Subcutaneous abdominal adipose tissue (tissue), 5 donors: ENCODE data around the gene USF2.
"Not testable (repeated sequence)": the region's sequence is repeated elsewhere in the genome, so short reads cannot be mapped to it uniquely, and the experiment has no call there.

ENCODE experiments used
- H3K27ac ChIP-seq: one replicate; pipeline ENCODE4 v1.7.0; 2013; ENCODE audit warnings: low read depth, mild to moderate bottlenecking, inconsistent platforms, low read length, moderate library complexity
- H3K27me3 ChIP-seq, 5 donors: one replicate each; pipeline ENCODE4 v1.7.0; 2013; ENCODE audit warnings: low read length in 5 of 5, inconsistent platforms in 1 of 5; ENCODE audit not compliant: control insufficient read depth in 5 of 5, insufficient read depth in 4 of 5
- H3K36me3 ChIP-seq, 5 donors: one replicate each; pipeline ENCODE4 v1.7.0; 2013; ENCODE audit warnings: low read length in 5 of 5; ENCODE audit not compliant: control insufficient read depth in 5 of 5, insufficient read depth in 5 of 5
- H3K4me1 ChIP-seq, 5 donors: one replicate each; pipeline ENCODE4 v1.7.0; 2013; ENCODE audit warnings: low read length in 5 of 5, mild to moderate bottlenecking in 3 of 5, moderate library complexity in 1 of 5; ENCODE audit not compliant: control insufficient read depth in 5 of 5, insufficient read depth in 5 of 5
- H3K4me3 ChIP-seq, 5 donors: one replicate each; pipeline ENCODE4 v1.7.0; 2013; ENCODE audit warnings: low read length in 5 of 5, low read depth in 1 of 5
- H3K9ac ChIP-seq, 5 donors: one replicate each; pipeline ENCODE4 v1.7.0; 2013; ENCODE audit warnings: low read length in 5 of 5, mild to moderate bottlenecking in 4 of 5, moderate library complexity in 3 of 5
- H3K9me3 ChIP-seq, 5 donors: one replicate each; pipeline ENCODE4 v1.7.0; 2013; ENCODE audit warnings: low read length in 5 of 5; ENCODE audit not compliant: control insufficient read depth in 5 of 5
- donor health status: healthy.
- donor health status: healthy.
- donor health status: healthy.
- donor health status: healthy.
- donor health status: healthy.

Gene USF2

GRCh38 chr19:35225951-35226350, 42.8 kb upstream of the USF2 start:
- peaks cover 0 to 9% (median 5%) of the 10 kb centered on the region in 5 donors for H3K9me3 ChIP-seq
- no peak overlapping the region for H3K4me3 ChIP-seq
- H3K4me1 ChIP-seq, result peaks cover 0 to 3% (median 0%) of the 10 kb centered on the region in 5 donors
- H3K36me3 ChIP-seq, result no peaks in the 10 kb centered on the region
- H3K9ac ChIP-seq, result no peak overlapping the region
- no peak overlapping the region for H3K27ac ChIP-seq
- H3K27me3 ChIP-seq, result peaks cover 0 to 12% (median 6%) of the 10 kb centered on the region in 5 donors

GRCh38 chr19:35226748-35227147, 42.0 kb upstream of the USF2 start:
- H3K4me1 ChIP-seq, result peaks cover 0 to 3% (median 0%) of the 10 kb centered on the region in 5 donors
- no peak overlapping the region for H3K9ac ChIP-seq
- H3K27me3 ChIP-seq, result peaks cover 0 to 12% (median 6%) of the 10 kb centered on the region in 5 donors
- H3K36me3 ChIP-seq, result no peaks in the 10 kb centered on the region
- H3K4me3 ChIP-seq, result no peak overlapping the region
- peaks cover 0 to 9% (median 5%) of the 10 kb centered on the region in 5 donors for H3K9me3 ChIP-seq
- H3K27ac ChIP-seq, result no peak overlapping the region

- H3K27me3 ChIP-seq, result peaks cover 0 to 17% (median 6%) of the 10 kb centered on the region in 5 donors
- H3K9ac ChIP-seq, result no peak within 1 kb of the TSS
- no peaks in the 10 kb centered on the region for H3K9me3 ChIP-seq
- peaks cover 0 to 3% (median 0%) of the 10 kb centered on the region in 5 donors for H3K4me1 ChIP-seq
- no peak within 1 kb of the TSS for H3K27ac ChIP-seq
- H3K36me3 ChIP-seq, result no peaks in the 10 kb centered on the region
- H3K4me3 ChIP-seq, result no peak within 1 kb of the TSS
These were observed 40.4 kb upstream of the USF2 start, which contains the start of gene FAM187B for GRCh38 chr19:35228177-35228930. Gene FAM187B (minus strand): TSS chr19:35228739. CDS start chr19:35228680, 59 bp downstream.

GRCh38 chr19:35229601-35230000, 39.2 kb upstream of the USF2 start:
- H3K27me3 ChIP-seq, result peaks cover 0 to 16% (median 6%) of the 10 kb centered on the region in 5 donors
- H3K36me3 ChIP-seq, result no peaks in the 10 kb centered on the region

GRCh38 chr19:35231956-35232645, 36.7 kb upstream of the USF2 start:
- Histone ChIP-seq H3K36me3 (no peaks in the 10 kb centered on the region), H3K9ac (no peak overlapping the region), H3K4me1 (no peaks in the 10 kb centered on the region), H3K4me3 (no peak overlapping the region), H3K27me3 (peaks cover 0 to 16% (median 0%) of the 10 kb centered on the region in 5 donors), H3K9me3 (peaks cover 0 to 8% (median 0%) of the 10 kb centered on the region in 5 donors), H3K27ac (no peak overlapping the region)

More at GRCh38 chr19:35229601-35230000, 39.2 kb upstream of the USF2 start:
- Histone ChIP-seq H3K27ac (no peak overlapping the region), H3K4me1 (peaks cover 0 to 3% (median 0%) of the 10 kb centered on the region in 5 donors), H3K4me3 (no peak overlapping the region), H3K9me3 (peaks cover 0 to 2% (median 0%) of the 10 kb centered on the region in 5 donors), H3K9ac (no peak overlapping the region)

- Histone ChIP-seq H3K4me3 (no peak overlapping the region), H3K27ac (no peak overlapping the region), H3K9ac (no peak overlapping the region), H3K36me3 (no peaks in the 10 kb centered on the region), H3K4me1 (no peaks in the 10 kb centered on the region), H3K27me3 (peaks cover 0 to 13% (median 0%) of the 10 kb centered on the region in 5 donors), H3K9me3 (peaks cover 0 to 8% (median 0%) of the 10 kb centered on the region in 5 donors)
These were observed 35.9 kb upstream of the USF2 start for GRCh38 chr19:35232912-35233311.

- peaks cover 0 to 2% (median 0%) of the 10 kb centered on the region in 5 donors for H3K4me1 ChIP-seq
These were observed 31.9 kb upstream of the USF2 start for GRCh38 chr19:35236638-35237400.

GRCh38 chr19:35239597-35239996, 29.2 kb upstream of the USF2 start:
- H3K9me3 ChIP-seq, result peaks cover 6 to 21% (median 10%) of the 10 kb centered on the region in 5 donors
- not testable (repeated sequence) for H3K27me3 ChIP-seq, H3K4me1 ChIP-seq, H3K36me3 ChIP-seq, H3K27ac ChIP-seq, H3K4me3 ChIP-seq, H3K9ac ChIP-seq

More at GRCh38 chr19:35236638-35237400, 31.9 kb upstream of the USF2 start:
- H3K27me3 ChIP-seq, result peaks cover 0 to 12% (median 0%) of the 10 kb centered on the region in 5 donors
- H3K4me3 ChIP-seq, result no peak overlapping the region
- no peak overlapping the region for H3K27ac ChIP-seq
- no peak overlapping the region for H3K9ac ChIP-seq
- H3K9me3 ChIP-seq, result peaks cover 6 to 18% (median 11%) of the 10 kb centered on the region in 5 donors
- H3K36me3 ChIP-seq, result no peaks in the 10 kb centered on the region

GRCh38 chr19:35240327-35240726, 28.4 kb upstream of the USF2 start:
- H3K27ac ChIP-seq, result no peak overlapping the region
- no peak overlapping the region for H3K4me3 ChIP-seq

More at GRCh38 chr19:35240327-35240726, 28.4 kb upstream of the USF2 start:
- peaks cover 0 to 3% (median 0%) of the 10 kb centered on the region in 5 donors for H3K27me3 ChIP-seq
- H3K36me3 ChIP-seq, result no peaks in the 10 kb centered on the region
- peaks cover 0 to 2% (median 0%) of the 10 kb centered on the region in 5 donors for H3K4me1 ChIP-seq
- peaks cover 6 to 24% (median 8%) of the 10 kb centered on the region in 5 donors for H3K9me3 ChIP-seq
- H3K9ac ChIP-seq, result no peak overlapping the region
